ENCODE measurements around the gene TMEM256. TPM values are rescaled to one million over a fixed set of nuclear protein-coding genes. Genes with fewer than 3 reads are reported as not detected.

TMEM256 gene
- total RNA-seq: 10 to 100 TPM; 42.7 to 44.3 TPM

DNA sequence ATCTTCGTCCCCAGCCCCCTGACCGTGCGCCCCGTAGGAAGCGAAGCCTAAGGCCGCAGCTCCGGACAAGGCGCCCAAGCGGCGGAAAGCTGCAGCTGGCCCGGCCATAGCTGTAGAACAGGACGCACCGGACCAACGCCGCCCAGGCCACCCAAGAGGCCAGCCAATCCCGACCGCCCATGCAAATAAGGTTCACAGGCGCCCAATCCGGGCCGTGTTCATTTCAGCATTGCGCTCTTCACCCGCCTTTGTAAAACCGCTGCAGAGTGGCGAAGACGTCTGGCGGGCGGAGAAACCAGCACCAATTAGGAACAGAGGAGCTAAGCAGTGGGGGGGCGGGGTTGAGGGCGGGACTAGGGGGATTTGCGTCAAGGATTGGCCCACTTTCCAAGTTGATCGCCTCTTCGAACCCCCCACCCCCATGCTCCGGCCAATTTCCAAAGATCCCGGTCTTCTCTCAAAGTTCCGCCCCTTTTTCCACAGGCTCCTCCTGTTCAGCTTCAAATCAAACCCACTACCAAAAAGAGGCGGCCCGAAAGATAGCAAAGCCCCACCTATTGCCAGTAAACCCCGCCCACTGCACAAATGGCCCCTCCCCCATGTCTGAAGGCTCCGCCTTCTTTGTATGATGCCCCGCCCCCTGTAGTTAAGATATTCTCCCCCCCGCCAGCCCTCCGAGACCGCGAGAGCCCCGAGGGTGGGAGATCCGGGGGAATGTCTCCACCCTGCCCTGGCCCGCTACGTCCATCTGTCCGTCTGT lies at the start of gene TMEM256:
Gene TMEM256 (minus strand): TSS at position 121 of the 760 bp plus-strand sequence. CDS start 13 bp downstream, at position 108.
- H3K36me3 Mint-ChIP-seq: peaks cover 2% of the 10 kb centered on the region
- peak within 1 kb of the TSS; percentile 95 for H3K27ac Mint-ChIP-seq
- DNase-seq: peak; percentile 95

DNA sequence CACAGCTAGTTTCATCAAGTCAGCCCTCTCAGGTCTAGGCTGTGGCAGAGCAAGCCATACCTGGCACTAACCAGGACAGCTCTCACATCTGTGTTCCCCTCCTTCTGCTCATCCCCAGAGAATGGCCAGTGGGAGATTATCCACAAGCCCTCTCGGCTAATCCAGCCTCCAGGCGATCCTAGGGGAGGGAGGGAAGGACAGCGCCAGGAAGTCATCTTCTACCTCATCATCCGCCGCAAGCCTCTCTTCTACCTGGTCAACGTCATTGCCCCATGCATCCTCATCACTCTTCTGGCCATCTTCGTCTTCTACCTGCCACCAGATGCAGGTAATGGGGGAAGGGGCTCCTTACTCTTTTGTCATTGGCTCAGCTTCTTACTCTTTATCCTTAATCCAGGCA lies 44.6 kb upstream of the TMEM256 start:
- DNase-seq: no peak
- no peak overlapping the region for H3K27ac Mint-ChIP-seq
- peaks cover 40% of the 10 kb centered on the region for H3K27me3 Mint-ChIP-seq
- H3K9me3 Mint-ChIP-seq: no peaks in the 10 kb centered on the region
- no peak overlapping the region for H3K4me3 Mint-ChIP-seq
- peaks cover 18% of the 10 kb centered on the region for H3K4me1 Mint-ChIP-seq
- peaks cover 14% of the 10 kb centered on the region for H3K36me3 Mint-ChIP-seq

More for the DNA sequence above, at the start of gene TMEM256:
- Mint-ChIP-seq H3K4me3 (peak within 1 kb of the TSS; percentile 95), H3K4me1 (peaks cover 16% of the 10 kb centered on the region), H3K27me3 (no peaks in the 10 kb centered on the region), H3K9me3 (no peaks in the 10 kb centered on the region)

DNA sequence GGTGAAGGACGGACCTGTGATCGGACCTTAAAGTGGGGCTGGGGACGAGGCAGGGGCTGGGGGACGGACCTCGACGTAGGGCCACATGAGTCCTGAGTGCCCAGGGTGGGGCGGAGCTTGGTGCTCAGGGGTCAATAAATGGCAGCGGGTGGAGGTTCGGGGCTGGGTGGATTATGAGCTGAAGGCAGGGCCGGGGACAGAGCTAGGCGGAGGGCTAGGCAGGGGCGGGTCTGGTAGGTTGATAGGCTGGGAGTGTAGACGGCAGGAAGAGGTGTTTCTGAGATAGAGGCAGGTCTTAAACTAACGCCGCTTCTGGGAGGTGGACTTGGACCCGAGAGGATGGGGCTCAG lies 41.7 kb upstream of the TMEM256 start:
- H3K27ac Mint-ChIP-seq: no peak overlapping the region
- H3K36me3 Mint-ChIP-seq: peaks cover 14% of the 10 kb centered on the region
- no peaks in the 10 kb centered on the region for H3K9me3 Mint-ChIP-seq
- H3K27me3 Mint-ChIP-seq: peaks cover 66% of the 10 kb centered on the region
- peak; percentile 42 for DNase-seq
- peaks cover 21% of the 10 kb centered on the region for H3K4me1 Mint-ChIP-seq
- H3K4me3 Mint-ChIP-seq: peak overlapping the region; percentile 66

DNA sequence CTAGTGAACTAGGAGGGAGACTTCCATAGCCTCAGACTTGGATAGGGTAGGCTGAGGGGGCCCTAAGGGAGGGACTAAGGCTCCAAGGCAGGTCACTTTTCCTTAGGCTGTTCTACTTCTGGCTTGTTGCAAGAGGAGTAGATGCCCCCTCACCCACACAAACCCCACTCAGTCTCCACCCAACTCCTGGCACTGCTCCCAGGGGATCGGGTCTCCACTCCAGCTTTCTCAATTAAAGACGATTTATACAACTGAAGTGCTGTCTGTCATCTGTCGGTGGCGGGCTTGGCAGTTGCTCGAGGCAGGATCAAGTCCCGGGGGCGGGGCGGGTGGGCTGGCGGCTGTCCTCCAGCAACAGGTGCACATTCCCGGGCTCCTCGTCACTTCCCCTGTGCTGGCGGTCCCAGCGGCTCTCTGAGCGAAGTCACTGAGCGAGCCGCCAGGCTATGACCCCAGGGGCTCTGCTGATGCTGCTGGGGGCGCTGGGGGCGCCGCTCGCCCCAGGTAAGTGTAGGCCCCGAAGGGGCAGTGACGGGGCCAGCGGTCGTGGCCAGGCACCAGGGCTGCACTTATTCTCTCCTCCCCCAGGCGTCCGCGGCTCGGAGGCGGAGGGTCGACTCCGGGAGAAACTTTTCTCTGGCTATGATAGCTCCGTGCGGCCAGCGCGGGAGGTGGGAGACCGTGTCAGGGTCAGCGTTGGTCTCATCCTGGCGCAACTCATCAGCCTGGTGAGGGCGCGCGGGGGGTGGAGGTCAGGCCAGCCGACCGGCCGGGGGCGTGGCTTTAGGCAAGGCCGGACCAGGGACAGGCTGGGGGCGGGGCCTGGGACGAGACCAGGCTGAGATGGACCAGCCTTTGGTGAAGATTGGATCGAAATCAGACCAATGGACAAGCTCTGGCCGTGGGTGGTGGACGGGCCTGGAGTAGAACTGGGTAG lies 41.1 kb upstream of the TMEM256 start, which contains the start of gene CHRNB1:
Gene CHRNB1 (plus strand): TSS at position 380 of the 937 bp plus-strand sequence. CDS start 67 bp downstream, at position 447.
- no peak within 1 kb of the TSS for H3K27ac Mint-ChIP-seq
- peaks cover 25% of the 10 kb centered on the region for H3K4me1 Mint-ChIP-seq
- DNase-seq: peak; percentile 20
- H3K9me3 Mint-ChIP-seq: no peaks in the 10 kb centered on the region
- peaks cover 14% of the 10 kb centered on the region for H3K36me3 Mint-ChIP-seq
- H3K27me3 Mint-ChIP-seq: peaks cover 73% of the 10 kb centered on the region
- H3K4me3 Mint-ChIP-seq: peak within 1 kb of the TSS; percentile 66

DNA sequence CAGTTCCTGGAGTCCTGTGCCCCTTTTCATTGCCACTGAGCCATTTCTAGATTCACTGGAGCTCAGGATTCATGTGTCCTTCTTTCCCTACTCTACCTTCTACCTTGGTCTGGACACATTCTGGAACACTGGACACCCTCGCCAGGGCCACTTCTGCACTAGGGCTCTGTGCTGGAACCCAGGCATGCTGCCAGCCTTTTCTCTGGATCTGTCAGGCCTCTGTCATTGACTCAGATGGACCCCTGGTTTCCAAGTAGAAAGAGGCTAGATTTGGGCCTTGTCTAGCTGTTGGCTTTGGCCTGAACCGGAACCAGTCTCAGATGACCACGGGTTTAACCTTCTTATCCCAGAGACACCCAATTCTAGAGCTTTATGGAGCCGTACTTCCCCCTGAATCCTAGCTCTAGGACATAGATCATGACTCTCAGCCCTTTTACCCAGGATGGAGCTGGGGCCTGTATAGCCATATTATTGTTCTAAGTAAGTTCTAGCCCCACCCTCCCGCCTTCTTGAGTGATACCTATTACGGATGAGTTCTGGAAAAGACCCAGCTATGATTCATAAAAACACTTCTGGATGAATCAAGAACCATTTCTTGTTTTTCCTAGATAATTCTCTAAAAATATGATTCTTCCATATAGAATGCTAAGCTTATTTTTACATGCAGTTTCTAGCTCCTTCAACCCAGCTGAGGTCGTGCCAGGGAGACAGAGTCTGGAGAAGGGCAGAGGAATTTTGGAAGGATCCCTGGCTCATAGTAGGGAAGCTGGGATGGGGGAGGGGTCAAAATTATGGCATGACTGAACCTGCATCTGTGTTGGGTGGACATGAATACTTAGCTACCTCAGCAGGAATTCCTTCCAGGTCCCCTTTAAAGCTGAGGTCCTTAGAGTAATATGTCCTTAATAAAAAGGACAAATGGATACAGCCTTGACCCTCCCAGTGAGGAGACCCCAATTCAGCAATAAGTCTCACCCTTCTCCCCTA lies 39.9 kb upstream of the TMEM256 start:
- peaks cover 30% of the 10 kb centered on the region for H3K4me1 Mint-ChIP-seq
- H3K36me3 Mint-ChIP-seq: peaks cover 9% of the 10 kb centered on the region
- no peak for DNase-seq
- no peak overlapping the region for H3K27ac Mint-ChIP-seq
- H3K4me3 Mint-ChIP-seq: no peak overlapping the region
- peaks cover 80% of the 10 kb centered on the region for H3K27me3 Mint-ChIP-seq
- no peaks in the 10 kb centered on the region for H3K9me3 Mint-ChIP-seq

DNA sequence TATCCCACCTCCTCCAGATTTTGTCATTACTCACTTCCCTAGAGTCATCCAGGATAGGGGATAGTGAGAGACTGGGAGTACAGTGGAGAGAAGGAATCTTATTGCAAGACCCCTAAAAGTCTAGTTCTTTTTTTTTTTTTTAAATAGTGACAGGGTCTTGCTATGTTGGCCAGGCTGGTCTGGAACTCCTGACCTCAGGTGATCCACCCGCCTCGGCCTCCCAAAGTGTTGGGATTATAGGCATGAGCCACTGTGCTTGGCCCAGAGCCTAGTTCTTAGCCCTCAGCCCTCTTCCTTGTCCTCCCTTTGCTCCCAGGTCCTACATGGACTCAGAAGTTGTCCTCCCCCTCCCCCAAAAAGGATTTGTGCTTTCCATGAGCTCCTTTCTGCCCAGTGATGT lies 38.2 kb upstream of the TMEM256 start:
- H3K36me3 Mint-ChIP-seq: peaks cover 10% of the 10 kb centered on the region
- no peaks in the 10 kb centered on the region for H3K9me3 Mint-ChIP-seq
- peaks cover 39% of the 10 kb centered on the region for H3K4me1 Mint-ChIP-seq
- no peak for DNase-seq
- no peak overlapping the region for H3K27ac Mint-ChIP-seq
- peaks cover 82% of the 10 kb centered on the region for H3K27me3 Mint-ChIP-seq
- no peak overlapping the region for H3K4me3 Mint-ChIP-seq

DNA sequence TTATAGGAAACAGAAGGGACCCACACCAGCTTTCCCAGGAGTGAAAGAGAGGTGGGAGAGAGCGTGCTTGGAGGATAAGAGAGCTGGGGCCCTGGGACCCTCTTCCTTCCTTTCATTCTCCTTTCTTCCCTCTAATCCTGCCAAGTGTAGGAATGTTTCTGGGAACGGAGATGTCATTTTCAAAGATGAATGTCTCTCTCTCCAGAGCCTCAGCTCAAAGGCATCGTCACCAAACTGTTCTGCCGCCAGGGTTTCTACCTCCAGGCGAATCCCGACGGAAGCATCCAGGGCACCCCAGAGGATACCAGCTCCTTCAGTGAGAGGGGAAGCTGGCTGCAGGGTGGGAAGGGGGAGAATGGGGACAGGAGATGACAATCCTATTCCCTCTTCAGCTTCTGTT lies 37.4 kb upstream of the TMEM256 start:
- Mint-ChIP-seq H3K9me3 (no peaks in the 10 kb centered on the region), H3K27me3 (peaks cover 74% of the 10 kb centered on the region), H3K4me1 (peaks cover 43% of the 10 kb centered on the region), H3K36me3 (peaks cover 10% of the 10 kb centered on the region), H3K4me3 (no peak overlapping the region), H3K27ac (no peak overlapping the region)
- DNase-seq: no peak

DNA sequence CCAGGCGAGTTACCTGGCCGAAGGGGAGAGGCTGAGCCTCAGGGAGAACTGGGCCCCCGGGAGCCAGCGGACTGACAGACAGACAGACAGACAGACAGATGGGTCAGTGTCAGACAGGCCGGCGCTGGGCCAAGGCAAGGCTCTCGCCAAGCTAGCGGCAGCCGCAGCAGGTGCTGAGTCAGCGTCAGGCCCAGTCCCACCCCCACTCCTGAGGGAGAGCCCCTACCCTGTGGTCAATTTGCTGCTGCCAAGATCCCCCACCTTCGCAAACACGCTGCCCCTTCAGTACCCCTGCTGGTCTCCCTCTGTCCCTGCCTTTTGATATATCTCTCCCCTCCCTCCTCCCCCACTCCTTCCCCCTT lies 36.9 kb upstream of the TMEM256 start:
- Mint-ChIP-seq H3K36me3 (peaks cover 10% of the 10 kb centered on the region), H3K4me1 (peaks cover 43% of the 10 kb centered on the region), H3K27me3 (peaks cover 69% of the 10 kb centered on the region), H3K4me3 (peak overlapping the region; percentile 82), H3K9me3 (no peaks in the 10 kb centered on the region), H3K27ac (no peak overlapping the region)
- peak; percentile 38 for DNase-seq

DNA sequence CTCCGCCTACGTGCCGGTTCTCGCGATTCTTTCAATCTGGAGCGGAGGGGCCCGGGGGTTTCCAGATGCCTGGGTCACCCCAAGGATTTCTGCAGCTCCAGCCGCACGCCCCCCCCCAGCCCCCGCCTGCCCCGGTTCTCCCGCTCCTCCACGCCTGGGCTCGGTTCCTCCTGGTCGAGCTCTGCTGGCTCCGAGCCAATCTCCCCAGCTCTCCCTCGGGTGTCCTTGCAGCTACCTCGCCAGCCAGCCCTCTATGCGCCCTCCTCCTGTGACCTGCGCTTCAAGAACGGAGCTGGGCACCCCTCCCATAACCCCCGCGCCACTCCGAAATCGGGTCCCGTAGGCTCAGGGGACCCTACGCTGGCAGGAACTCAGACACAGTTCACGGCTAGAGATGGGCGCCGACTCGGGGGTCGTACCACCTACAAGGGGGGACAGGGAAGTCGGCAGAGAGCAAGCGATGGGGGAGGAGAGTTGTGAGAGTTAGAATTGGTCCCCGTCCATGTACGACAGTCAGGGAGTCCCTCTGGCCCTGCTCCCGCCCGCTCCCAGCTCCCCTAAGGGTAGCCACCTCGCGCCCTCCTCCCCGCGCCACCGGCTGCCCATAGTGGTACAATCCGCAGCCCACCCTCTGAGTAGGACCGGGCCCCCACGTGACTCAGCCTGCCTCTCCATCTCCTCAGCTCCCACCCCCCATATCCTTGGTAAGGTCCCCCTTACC lies 36.4 kb upstream of the TMEM256 start:
- Mint-ChIP-seq H3K4me1 (peaks cover 39% of the 10 kb centered on the region), H3K27ac (peak overlapping the region; percentile 19), H3K27me3 (peaks cover 64% of the 10 kb centered on the region)

DNA sequence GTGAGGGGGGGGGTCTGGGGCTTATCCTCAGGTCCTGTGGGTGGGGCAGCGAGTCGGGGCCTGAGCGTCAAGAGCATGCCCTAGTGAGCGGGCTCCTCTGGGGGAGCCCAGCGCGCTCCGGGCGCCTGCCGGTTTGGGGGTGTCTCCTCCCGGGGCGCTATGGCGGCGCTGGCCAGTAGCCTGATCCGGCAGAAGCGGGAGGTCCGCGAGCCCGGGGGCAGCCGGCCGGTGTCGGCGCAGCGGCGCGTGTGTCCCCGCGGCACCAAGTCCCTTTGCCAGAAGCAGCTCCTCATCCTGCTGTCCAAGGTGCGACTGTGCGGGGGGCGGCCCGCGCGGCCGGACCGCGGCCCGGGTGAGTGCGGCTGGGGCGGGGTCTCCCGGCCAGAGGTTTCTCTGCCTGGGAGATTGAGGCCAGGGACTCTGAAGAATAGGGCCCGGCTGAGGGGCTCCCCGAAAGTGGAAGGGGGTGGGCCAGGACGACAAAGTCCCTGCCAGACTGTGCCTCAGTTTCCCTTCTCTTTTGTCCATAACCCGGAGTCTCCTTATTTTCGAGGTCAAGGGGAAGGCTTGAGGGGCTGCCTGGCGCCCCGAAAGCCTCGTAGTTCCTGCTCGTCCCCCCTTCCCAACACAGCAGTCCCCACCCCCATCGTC lies 35.7 kb upstream of the TMEM256 start, which contains the start of gene FGF11:
Gene FGF11 (plus strand): TSS at position 51 of the 651 bp plus-strand sequence. CDS start 109 bp downstream, at position 160.
- peak within 1 kb of the TSS; percentile 19 for H3K27ac Mint-ChIP-seq
- H3K4me1 Mint-ChIP-seq: peaks cover 41% of the 10 kb centered on the region
- peak; percentile 18 for DNase-seq
- peak within 1 kb of the TSS; percentile 86 for H3K4me3 Mint-ChIP-seq
- H3K9me3 Mint-ChIP-seq: no peaks in the 10 kb centered on the region
- H3K27me3 Mint-ChIP-seq: peaks cover 57% of the 10 kb centered on the region
- peaks cover 10% of the 10 kb centered on the region for H3K36me3 Mint-ChIP-seq

More for the DNA sequence above, 36.4 kb upstream of the TMEM256 start:
- Mint-ChIP-seq H3K4me3 (peak overlapping the region; percentile 82), H3K36me3 (peaks cover 10% of the 10 kb centered on the region), H3K9me3 (no peaks in the 10 kb centered on the region)
- DNase-seq: peak; percentile 60

DNA sequence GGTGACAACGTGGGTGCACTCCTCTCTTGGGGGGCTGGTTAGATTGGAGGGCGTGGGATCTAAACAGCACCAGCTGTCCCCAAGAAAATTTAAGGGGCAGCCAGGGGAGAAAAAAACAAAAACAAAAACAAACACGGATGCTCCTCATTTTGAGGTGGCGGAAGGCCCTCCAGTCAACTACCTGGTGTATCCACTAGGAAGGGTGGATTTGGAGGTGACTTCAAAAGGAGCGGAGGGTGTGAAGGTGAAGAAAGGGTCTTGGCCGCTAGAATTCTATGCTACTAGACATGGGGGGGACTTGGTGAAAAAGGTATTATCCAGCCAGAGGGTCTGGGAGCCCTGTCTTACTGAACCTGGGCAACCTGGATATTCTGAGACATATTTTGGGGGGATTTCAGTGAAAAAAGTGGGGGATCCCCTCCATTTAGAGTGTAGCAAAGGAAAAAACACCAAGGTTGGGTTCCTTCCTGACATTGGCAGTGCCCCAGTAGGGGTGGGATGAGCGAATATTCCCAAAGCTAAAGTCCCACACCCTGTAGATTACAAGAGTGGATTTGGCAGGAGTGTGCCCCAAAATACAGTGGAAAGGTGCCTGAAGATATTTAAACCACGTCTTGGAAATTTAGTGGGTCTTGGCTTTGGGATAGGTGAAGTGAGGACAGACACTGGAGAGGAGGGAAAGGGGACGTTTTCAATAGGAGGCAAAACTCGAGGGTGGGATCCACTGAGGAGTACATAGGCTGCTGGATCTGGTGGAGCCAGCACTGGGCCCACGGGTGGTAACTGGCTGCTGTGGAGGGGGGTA lies 35.0 kb upstream of the TMEM256 start:
- Mint-ChIP-seq H3K9me3 (no peaks in the 10 kb centered on the region), H3K27me3 (peaks cover 49% of the 10 kb centered on the region), H3K36me3 (peaks cover 10% of the 10 kb centered on the region), H3K4me1 (peaks cover 41% of the 10 kb centered on the region), H3K27ac (no peak overlapping the region), H3K4me3 (peak overlapping the region; percentile 86)
- DNase-seq: no peak

DNA sequence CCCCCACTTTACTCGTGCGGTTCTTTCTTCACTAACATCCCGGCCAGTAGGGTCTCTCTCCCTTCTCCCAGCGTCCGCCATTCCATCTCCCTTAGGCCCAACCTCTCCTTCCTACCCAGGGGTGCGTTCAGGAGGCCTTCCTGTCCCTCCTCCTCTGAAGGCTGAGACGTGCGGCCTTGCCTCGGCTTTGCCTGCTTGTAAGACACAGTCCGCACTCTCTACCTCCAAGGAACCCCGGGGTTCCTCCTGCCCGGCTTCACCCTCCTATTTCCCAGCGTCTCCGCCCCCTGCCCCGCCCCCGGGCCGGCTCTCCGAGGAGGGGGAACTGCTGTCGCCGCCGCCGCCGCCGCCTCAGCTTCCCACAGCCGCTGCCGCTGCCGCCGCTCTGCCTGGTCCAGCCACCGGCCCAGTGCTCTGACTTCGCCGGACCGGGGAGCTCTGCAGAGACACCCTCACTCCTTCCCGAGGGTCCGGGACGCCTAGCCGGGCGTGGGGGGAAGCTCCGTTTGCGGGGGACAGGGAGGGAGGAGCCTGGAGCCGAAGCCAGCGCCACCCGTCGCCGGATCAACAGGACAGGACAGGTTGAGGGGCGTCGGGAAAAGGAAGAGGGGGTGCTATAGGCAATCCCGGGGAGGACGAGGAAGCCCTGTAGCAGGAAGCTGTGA lies 34.2 kb upstream of the TMEM256 start:
- peaks cover 42% of the 10 kb centered on the region for H3K27me3 Mint-ChIP-seq
- peaks cover 41% of the 10 kb centered on the region for H3K4me1 Mint-ChIP-seq
- H3K36me3 Mint-ChIP-seq: peaks cover 10% of the 10 kb centered on the region
- no peaks in the 10 kb centered on the region for H3K9me3 Mint-ChIP-seq
- H3K27ac Mint-ChIP-seq: peak overlapping the region; percentile 54
- H3K4me3 Mint-ChIP-seq: peak overlapping the region; percentile 86
- peak; percentile 77 for DNase-seq
